Cardiac fibroblast (primary cell): ENCODE results near the gene TBL2.

ENCODE experiments used
- DNase-seq, 2 donors: peaks; one replicate each; pipeline versions ENCODE4 v3.0.0 to v3.0.0-alpha.2; 2010; ENCODE audit warnings: low read depth in 2 of 2
- H3K4me3 ChIP-seq, 2 donors: replicated peaks in 1 of 2; 1 replicate in 1 of 2; 2 replicates in 1 of 2; pipeline ENCODE4 v1.5.1; 2011; ENCODE audit warnings: low read depth in 2 of 2, low read length in 2 of 2, mild to moderate bottlenecking in 2 of 2, moderate library complexity in 1 of 2
- CTCF ChIP-seq: IDR thresholded peaks from one replicate; pipeline ENCODE4 v1.5.1; 2011; ENCODE audit warnings: low read depth, mild to moderate bottlenecking, low read length, inconsistent platforms

The TBL2 gene

GRCh38 chr7:73573791-73574190, 4.6 kb downstream of the TBL2 start:
- DNase-seq, result no peak
- no peak overlapping the region for H3K4me3 ChIP-seq
- no peak for TF ChIP-seq CTCF

- no peak overlapping the region for H3K4me3 ChIP-seq
- no peak for TF ChIP-seq CTCF
- no peak for DNase-seq
Measured at GRCh38 chr7:73573276-73573675, 5.1 kb downstream of the TBL2 start.

- H3K4me3 ChIP-seq, result no peak overlapping the region
- DNase-seq, result no peak
- no peak for TF ChIP-seq CTCF
Measured at GRCh38 chr7:73572767-73573186, 5.6 kb downstream of the TBL2 start.

- no peak for TF ChIP-seq CTCF
- H3K4me3 ChIP-seq, result no peak overlapping the region
- DNase-seq, result no peak
Measured at GRCh38 chr7:73570977-73571376, 7.4 kb downstream of the TBL2 start.

- no peak for DNase-seq
- no peak for TF ChIP-seq CTCF
- H3K4me3 ChIP-seq, result no peak overlapping the region
Measured at GRCh38 chr7:73570521-73570920, 7.9 kb downstream of the TBL2 start.

- no peak for TF ChIP-seq CTCF
- DNase-seq, result no peak
- H3K4me3 ChIP-seq, result no peak overlapping the region
Measured at GRCh38 chr7:73569042-73569608, 9.3 kb downstream of the TBL2 start.
